Measurements from ENCODE around the gene CHRNA9. TPM values are rescaled to one million over a fixed set of nuclear protein-coding genes. Genes with fewer than 3 reads are reported as not detected.

CHRNA9 gene
- total and polyA plus RNA-seq, 2 donors (not counting 1 experiment from before 2014, with no cell fraction given), result 0.07 TPM; not detected in 1

DNA sequence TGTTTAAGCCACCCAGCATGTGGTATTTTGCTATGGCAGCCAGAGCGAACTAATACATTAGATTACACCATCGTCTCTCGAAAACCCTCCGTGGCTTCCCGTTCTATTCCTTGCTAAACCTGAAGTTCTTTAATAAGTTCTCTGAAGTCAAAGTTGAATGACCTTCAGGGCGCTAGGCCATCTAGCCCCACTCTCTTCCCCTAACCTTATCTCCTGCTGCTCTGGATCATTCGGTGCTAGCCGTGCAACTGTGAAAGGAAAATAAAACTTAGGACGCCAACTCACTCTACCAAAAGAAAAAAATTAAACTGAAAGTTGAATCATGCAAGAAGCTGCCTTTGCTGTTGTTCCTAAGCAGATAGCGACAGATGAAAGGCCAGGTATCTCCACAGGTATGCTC is 40.0 kb downstream of the CHRNA9 start:
- no peaks in the 10 kb centered on the region for H3K4me1 ChIP-seq (ENCODE audit: control insufficient read depth in 2 of 2, insufficient read depth in 2 of 2, low read length in 2 of 2)
- no peak overlapping the region for H3K27ac ChIP-seq (ENCODE audit: low read length in 2 of 2)
- no peak overlapping the region for H3K4me3 Mint-ChIP-seq
- TF ChIP-seq, protein P1, sequence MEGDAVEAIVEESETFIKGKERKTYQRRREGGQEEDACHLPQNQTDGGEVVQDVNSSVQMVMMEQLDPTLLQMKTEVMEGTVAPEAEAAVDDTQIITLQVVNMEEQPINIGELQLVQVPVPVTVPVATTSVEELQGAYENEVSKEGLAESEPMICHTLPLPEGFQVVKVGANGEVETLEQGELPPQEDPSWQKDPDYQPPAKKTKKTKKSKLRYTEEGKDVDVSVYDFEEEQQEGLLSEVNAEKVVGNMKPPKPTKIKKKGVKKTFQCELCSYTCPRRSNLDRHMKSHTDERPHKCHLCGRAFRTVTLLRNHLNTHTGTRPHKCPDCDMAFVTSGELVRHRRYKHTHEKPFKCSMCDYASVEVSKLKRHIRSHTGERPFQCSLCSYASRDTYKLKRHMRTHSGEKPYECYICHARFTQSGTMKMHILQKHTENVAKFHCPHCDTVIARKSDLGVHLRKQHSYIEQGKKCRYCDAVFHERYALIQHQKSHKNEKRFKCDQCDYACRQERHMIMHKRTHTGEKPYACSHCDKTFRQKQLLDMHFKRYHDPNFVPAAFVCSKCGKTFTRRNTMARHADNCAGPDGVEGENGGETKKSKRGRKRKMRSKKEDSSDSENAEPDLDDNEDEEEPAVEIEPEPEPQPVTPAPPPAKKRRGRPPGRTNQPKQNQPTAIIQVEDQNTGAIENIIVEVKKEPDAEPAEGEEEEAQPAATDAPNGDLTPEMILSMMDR (IDR thresholded peaks at IDR 0.05), result no peak
- no peak for TF ChIP-seq EZH2 (IDR thresholded peaks at IDR 0.05; ENCODE audit: borderline replicate concordance, insufficient read depth, low read depth, low read length, poor library complexity, severe bottlenecking)
- ATAC-seq (ENCODE audit: low read depth) (no peak), DNase-seq (no peak)
- no peaks in the 10 kb centered on the region for H3K36me3 ChIP-seq (replicated peaks in 1 of 2; ENCODE audit: control extremely low read depth in 1 of 2, control insufficient read depth in 1 of 2, extremely low read depth in 1 of 2, insufficient read depth in 2 of 2, low read length in 1 of 2)
- H3K27me3 ChIP-seq (replicated peaks in 1 of 4; ENCODE audit: control extremely low read depth in 1 of 4, control insufficient read depth in 3 of 4, insufficient read depth in 4 of 4, low read length in 3 of 4), result no peaks in the 10 kb centered on the region
- H4K20me1 ChIP-seq (ENCODE audit: control insufficient read depth, insufficient read depth, low read length, poor library complexity, severe bottlenecking), result no peaks in the 10 kb centered on the region
- H2AFZ ChIP-seq (ENCODE audit: insufficient read depth, low read depth, low read length, poor library complexity, severe bottlenecking), result no peak overlapping the region
- no peaks in the 10 kb centered on the region for H3K4me1 Mint-ChIP-seq
- no peak overlapping the region for H3K27ac Mint-ChIP-seq
- no peak overlapping the region for H3K9ac ChIP-seq (ENCODE audit: low read length)
- H3K79me2 ChIP-seq (ENCODE audit: control insufficient read depth, insufficient read depth, low read length), result no peaks in the 10 kb centered on the region
- no peaks in the 10 kb centered on the region for H3K27me3 Mint-ChIP-seq
- POLR2A ChIA-PET, result no interaction called here
- intact Hi-C loops (cut with micrococcal nuclease), result no loop called here
- WGBS (ENCODE audit: insufficient coverage), result 92% methylated on average over 10 of the region's 10 CpGs
- CTCF ChIA-PET, result no interaction called here
- H3K9me3 Mint-ChIP-seq (ENCODE audit: insufficient read depth), result no peaks in the 10 kb centered on the region
- no peaks in the 10 kb centered on the region for H3K9me3 ChIP-seq (ENCODE audit: control extremely low read depth in 1 of 3, control insufficient read depth in 2 of 3, insufficient read depth in 1 of 3, low read length in 2 of 3)
- no peak overlapping the region for H3K4me3 ChIP-seq (ENCODE audit: control extremely low read depth in 1 of 5, extremely low read depth in 1 of 5, insufficient read depth in 1 of 5, low read depth in 2 of 5, low read length in 4 of 5)
- H3K4me2 ChIP-seq (replicated peaks; ENCODE audit: low read depth, low read length, poor library complexity, severe bottlenecking), result no peak overlapping the region

DNA sequence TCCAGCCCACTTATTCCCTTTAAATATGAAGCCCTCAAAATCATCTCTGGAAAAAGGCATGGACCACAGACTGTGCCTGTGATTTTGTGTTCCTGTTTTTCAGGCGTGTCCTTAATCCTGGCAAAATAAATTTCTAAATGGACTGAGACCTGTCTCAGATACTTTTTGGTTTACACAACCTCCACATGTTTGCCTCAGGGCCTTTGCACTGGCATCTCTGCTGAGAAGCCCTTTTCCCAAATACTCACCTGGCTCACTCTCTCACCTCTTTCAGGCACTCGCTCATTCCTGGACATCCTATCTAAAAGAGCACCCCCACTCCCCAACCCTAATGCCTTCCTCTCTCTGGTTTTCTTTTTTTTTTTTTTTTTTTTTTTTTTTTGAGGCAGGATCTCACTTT is 40.5 kb downstream of the CHRNA9 start:
- POLR2A ChIA-PET, result no interaction called here
- no peaks in the 10 kb centered on the region for H3K9me3 ChIP-seq (ENCODE audit: control extremely low read depth in 1 of 3, control insufficient read depth in 2 of 3, insufficient read depth in 1 of 3, low read length in 2 of 3)
- H2AFZ ChIP-seq (ENCODE audit: insufficient read depth, low read depth, low read length, poor library complexity, severe bottlenecking), result no peak overlapping the region
- no peaks in the 10 kb centered on the region for H3K36me3 ChIP-seq (replicated peaks in 1 of 2; ENCODE audit: control extremely low read depth in 1 of 2, control insufficient read depth in 1 of 2, extremely low read depth in 1 of 2, insufficient read depth in 2 of 2, low read length in 1 of 2)
- no peaks in the 10 kb centered on the region for H3K79me2 ChIP-seq (ENCODE audit: control insufficient read depth, insufficient read depth, low read length)
- intact Hi-C loops (cut with micrococcal nuclease), result no loop called here
- ATAC-seq (ENCODE audit: low read depth) (no peak), DNase-seq (no peak)
- Mint-ChIP-seq H3K9me3 (ENCODE audit: insufficient read depth) (no peaks in the 10 kb centered on the region), H3K27me3 (no peaks in the 10 kb centered on the region), H3K4me3 (no peak overlapping the region), H3K27ac (no peak overlapping the region), H3K4me1 (no peaks in the 10 kb centered on the region)
- CTCF ChIA-PET, result no interaction called here
- no peak overlapping the region for H3K27ac ChIP-seq (ENCODE audit: low read length in 2 of 2)
- no peak overlapping the region for H3K4me2 ChIP-seq (replicated peaks; ENCODE audit: low read depth, low read length, poor library complexity, severe bottlenecking)
- no peak for TF ChIP-seq EZH2 (IDR thresholded peaks at IDR 0.05; ENCODE audit: borderline replicate concordance, insufficient read depth, low read depth, low read length, poor library complexity, severe bottlenecking)
- TF ChIP-seq, protein P1 (IDR thresholded peaks at IDR 0.05), result no peak
- no peak overlapping the region for H3K4me3 ChIP-seq (ENCODE audit: control extremely low read depth in 1 of 5, extremely low read depth in 1 of 5, insufficient read depth in 1 of 5, low read depth in 2 of 5, low read length in 4 of 5)
- no peaks in the 10 kb centered on the region for H3K27me3 ChIP-seq (replicated peaks in 1 of 4; ENCODE audit: control extremely low read depth in 1 of 4, control insufficient read depth in 3 of 4, insufficient read depth in 4 of 4, low read length in 3 of 4)
- no peaks in the 10 kb centered on the region for H4K20me1 ChIP-seq (ENCODE audit: control insufficient read depth, insufficient read depth, low read length, poor library complexity, severe bottlenecking)
- H3K9ac ChIP-seq (ENCODE audit: low read length), result no peak overlapping the region
- WGBS (ENCODE audit: insufficient coverage), result 100% methylated on average over 1 of the region's 2 CpGs
- H3K4me1 ChIP-seq (ENCODE audit: control insufficient read depth in 2 of 2, insufficient read depth in 2 of 2, low read length in 2 of 2), result no peaks in the 10 kb centered on the region
